ENCODE data around the gene ILDR1.
A peak's percentile ranks its signal among the peaks of the same experiment; 100 is the strongest.

The ILDR1 gene

GRCh38 chr3:121988146-121988545, 33.9 kb downstream of the ILDR1 start:
- Histone ChIP-seq H3K9ac (ENCODE audit: low read length) (no peak overlapping the region), H3K36me3 (ENCODE audit: control insufficient read depth, insufficient read depth, low read length, severe bottlenecking) (no peaks in the 10 kb centered on the region), H3K9me3 (ENCODE audit: control insufficient read depth, low read length) (peaks cover 19% of the 10 kb centered on the region), H3K4me3 (ENCODE audit: low read length) (no peak overlapping the region), H3K4me1 (ENCODE audit: control insufficient read depth, insufficient read depth, low read length) (no peaks in the 10 kb centered on the region), H3K27me3 (replicated peaks; ENCODE audit: control insufficient read depth, insufficient read depth, low read length) (no peaks in the 10 kb centered on the region)
- DNase-seq (ENCODE audit: low read depth), result no peak

GRCh38 chr3:121985846-121986245, 36.2 kb downstream of the ILDR1 start:
- no peaks in the 10 kb centered on the region for H3K27me3 ChIP-seq (replicated peaks; ENCODE audit: control insufficient read depth, insufficient read depth, low read length)
- no peaks in the 10 kb centered on the region for H3K4me1 ChIP-seq (ENCODE audit: control insufficient read depth, insufficient read depth, low read length)
- no peak for DNase-seq (ENCODE audit: low read depth)
- H3K36me3 ChIP-seq (ENCODE audit: control insufficient read depth, insufficient read depth, low read length, severe bottlenecking), result no peaks in the 10 kb centered on the region
- peaks cover 22% of the 10 kb centered on the region for H3K9me3 ChIP-seq (ENCODE audit: control insufficient read depth, low read length)
- H3K4me3 ChIP-seq (ENCODE audit: low read length), result no peak overlapping the region
- no peak overlapping the region for H3K9ac ChIP-seq (ENCODE audit: low read length)

- H3K4me3 ChIP-seq (ENCODE audit: low read length), result no peak overlapping the region
- DNase-seq (ENCODE audit: low read depth), result no peak
- peaks cover 22% of the 10 kb centered on the region for H3K9me3 ChIP-seq (ENCODE audit: control insufficient read depth, low read length)
- no peaks in the 10 kb centered on the region for H3K27me3 ChIP-seq (replicated peaks; ENCODE audit: control insufficient read depth, insufficient read depth, low read length)
- H3K36me3 ChIP-seq (ENCODE audit: control insufficient read depth, insufficient read depth, low read length, severe bottlenecking), result no peaks in the 10 kb centered on the region
- H3K9ac ChIP-seq (ENCODE audit: low read length), result no peak overlapping the region
- no peaks in the 10 kb centered on the region for H3K4me1 ChIP-seq (ENCODE audit: control insufficient read depth, insufficient read depth, low read length)
Observed at GRCh38 chr3:121981473-121981872, 40.6 kb downstream of the ILDR1 start.

GRCh38 chr3:121980450-121980796, 41.6 kb downstream of the ILDR1 start:
- Histone ChIP-seq H3K4me1 (ENCODE audit: control insufficient read depth, insufficient read depth, low read length) (no peaks in the 10 kb centered on the region), H3K27me3 (replicated peaks; ENCODE audit: control insufficient read depth, insufficient read depth, low read length) (no peaks in the 10 kb centered on the region), H3K9ac (ENCODE audit: low read length) (no peak overlapping the region), H3K9me3 (ENCODE audit: control insufficient read depth, low read length) (peaks cover 22% of the 10 kb centered on the region), H3K4me3 (ENCODE audit: low read length) (no peak overlapping the region), H3K36me3 (ENCODE audit: control insufficient read depth, insufficient read depth, low read length, severe bottlenecking) (no peaks in the 10 kb centered on the region)
- DNase-seq (ENCODE audit: low read depth), result no peak

GRCh38 chr3:121979734-121980449, 42.2 kb downstream of the ILDR1 start:
- H3K36me3 ChIP-seq (ENCODE audit: control insufficient read depth, insufficient read depth, low read length, severe bottlenecking), result no peaks in the 10 kb centered on the region
- DNase-seq (ENCODE audit: low read depth), result peak; percentile 42
- no peak overlapping the region for H3K4me3 ChIP-seq (ENCODE audit: low read length)
- H3K4me1 ChIP-seq (ENCODE audit: control insufficient read depth, insufficient read depth, low read length), result no peaks in the 10 kb centered on the region
- H3K27me3 ChIP-seq (replicated peaks; ENCODE audit: control insufficient read depth, insufficient read depth, low read length), result no peaks in the 10 kb centered on the region
- H3K9ac ChIP-seq (ENCODE audit: low read length), result no peak overlapping the region
- peaks cover 24% of the 10 kb centered on the region for H3K9me3 ChIP-seq (ENCODE audit: control insufficient read depth, low read length)

- DNase-seq (ENCODE audit: low read depth), result no peak
- Histone ChIP-seq H3K4me3 (ENCODE audit: low read length) (no peak overlapping the region), H3K4me1 (ENCODE audit: control insufficient read depth, insufficient read depth, low read length) (no peaks in the 10 kb centered on the region), H3K36me3 (ENCODE audit: control insufficient read depth, insufficient read depth, low read length, severe bottlenecking) (no peaks in the 10 kb centered on the region), H3K9ac (ENCODE audit: low read length) (no peak overlapping the region), H3K27me3 (replicated peaks; ENCODE audit: control insufficient read depth, insufficient read depth, low read length) (no peaks in the 10 kb centered on the region), H3K9me3 (ENCODE audit: control insufficient read depth, low read length) (peaks cover 23% of the 10 kb centered on the region)
Observed at GRCh38 chr3:121979246-121979645, 42.8 kb downstream of the ILDR1 start.

GRCh38 chr3:121976727-121977126, 45.3 kb downstream of the ILDR1 start:
- H3K9me3 ChIP-seq (ENCODE audit: control insufficient read depth, low read length), result peaks cover 9% of the 10 kb centered on the region
- H3K36me3 ChIP-seq (ENCODE audit: control insufficient read depth, insufficient read depth, low read length, severe bottlenecking), result no peaks in the 10 kb centered on the region
- H3K4me1 ChIP-seq (ENCODE audit: control insufficient read depth, insufficient read depth, low read length), result no peaks in the 10 kb centered on the region
- H3K9ac ChIP-seq (ENCODE audit: low read length), result no peak overlapping the region
- no peak overlapping the region for H3K4me3 ChIP-seq (ENCODE audit: low read length)
- H3K27me3 ChIP-seq (replicated peaks; ENCODE audit: control insufficient read depth, insufficient read depth, low read length), result no peaks in the 10 kb centered on the region
- no peak for DNase-seq (ENCODE audit: low read depth)

GRCh38 chr3:121975702-121976302, 46.2 kb downstream of the ILDR1 start:
- DNase-seq (ENCODE audit: low read depth), result no peak
- Histone ChIP-seq H3K4me1 (ENCODE audit: control insufficient read depth, insufficient read depth, low read length) (no peaks in the 10 kb centered on the region), H3K27me3 (replicated peaks; ENCODE audit: control insufficient read depth, insufficient read depth, low read length) (no peaks in the 10 kb centered on the region), H3K4me3 (ENCODE audit: low read length) (no peak overlapping the region), H3K9me3 (ENCODE audit: control insufficient read depth, low read length) (peaks cover 9% of the 10 kb centered on the region), H3K36me3 (ENCODE audit: control insufficient read depth, insufficient read depth, low read length, severe bottlenecking) (no peaks in the 10 kb centered on the region), H3K9ac (ENCODE audit: low read length) (no peak overlapping the region)

- Histone ChIP-seq H3K4me1 (ENCODE audit: control insufficient read depth, insufficient read depth, low read length) (no peaks in the 10 kb centered on the region), H3K27me3 (replicated peaks; ENCODE audit: control insufficient read depth, insufficient read depth, low read length) (no peaks in the 10 kb centered on the region), H3K4me3 (ENCODE audit: low read length) (no peak overlapping the region), H3K9me3 (ENCODE audit: control insufficient read depth, low read length) (peaks cover 9% of the 10 kb centered on the region), H3K36me3 (ENCODE audit: control insufficient read depth, insufficient read depth, low read length, severe bottlenecking) (no peaks in the 10 kb centered on the region), H3K9ac (ENCODE audit: low read length) (no peak overlapping the region)
- DNase-seq (ENCODE audit: low read depth), result no peak
Observed at GRCh38 chr3:121974601-121975111, 47.4 kb downstream of the ILDR1 start.

- Histone ChIP-seq H3K9me3 (ENCODE audit: control insufficient read depth, low read length) (peaks cover 7% of the 10 kb centered on the region), H3K27me3 (replicated peaks; ENCODE audit: control insufficient read depth, insufficient read depth, low read length) (no peaks in the 10 kb centered on the region), H3K4me3 (ENCODE audit: low read length) (no peak overlapping the region), H3K9ac (ENCODE audit: low read length) (no peak overlapping the region), H3K4me1 (ENCODE audit: control insufficient read depth, insufficient read depth, low read length) (no peaks in the 10 kb centered on the region), H3K36me3 (ENCODE audit: control insufficient read depth, insufficient read depth, low read length, severe bottlenecking) (no peaks in the 10 kb centered on the region)
- peak; percentile 9 for DNase-seq (ENCODE audit: low read depth)
Observed at GRCh38 chr3:121970047-121970446, 52.0 kb downstream of the ILDR1 start.

GRCh38 chr3:121969631-121970030, 52.4 kb downstream of the ILDR1 start:
- Histone ChIP-seq H3K27me3 (replicated peaks; ENCODE audit: control insufficient read depth, insufficient read depth, low read length) (no peaks in the 10 kb centered on the region), H3K9me3 (ENCODE audit: control insufficient read depth, low read length) (peaks cover 3% of the 10 kb centered on the region), H3K4me1 (ENCODE audit: control insufficient read depth, insufficient read depth, low read length) (no peaks in the 10 kb centered on the region), H3K4me3 (ENCODE audit: low read length) (no peak overlapping the region), H3K9ac (ENCODE audit: low read length) (no peak overlapping the region), H3K36me3 (ENCODE audit: control insufficient read depth, insufficient read depth, low read length, severe bottlenecking) (no peaks in the 10 kb centered on the region)
- no peak for DNase-seq (ENCODE audit: low read depth)
